ENCODE data around the gene RALBP1. TPM values are rescaled to one million over a fixed set of nuclear protein-coding genes. Genes with fewer than 3 reads are reported as not detected.

The RALBP1 gene
- total and polyA plus RNA-seq, 9 of the 15 experiments (the other 6 are each of a cell fraction or from before 2014, with no cell fraction given): 10.9 to 70.0 (median 61.3) TPM

- TF ChIP-seq, protein P1, sequence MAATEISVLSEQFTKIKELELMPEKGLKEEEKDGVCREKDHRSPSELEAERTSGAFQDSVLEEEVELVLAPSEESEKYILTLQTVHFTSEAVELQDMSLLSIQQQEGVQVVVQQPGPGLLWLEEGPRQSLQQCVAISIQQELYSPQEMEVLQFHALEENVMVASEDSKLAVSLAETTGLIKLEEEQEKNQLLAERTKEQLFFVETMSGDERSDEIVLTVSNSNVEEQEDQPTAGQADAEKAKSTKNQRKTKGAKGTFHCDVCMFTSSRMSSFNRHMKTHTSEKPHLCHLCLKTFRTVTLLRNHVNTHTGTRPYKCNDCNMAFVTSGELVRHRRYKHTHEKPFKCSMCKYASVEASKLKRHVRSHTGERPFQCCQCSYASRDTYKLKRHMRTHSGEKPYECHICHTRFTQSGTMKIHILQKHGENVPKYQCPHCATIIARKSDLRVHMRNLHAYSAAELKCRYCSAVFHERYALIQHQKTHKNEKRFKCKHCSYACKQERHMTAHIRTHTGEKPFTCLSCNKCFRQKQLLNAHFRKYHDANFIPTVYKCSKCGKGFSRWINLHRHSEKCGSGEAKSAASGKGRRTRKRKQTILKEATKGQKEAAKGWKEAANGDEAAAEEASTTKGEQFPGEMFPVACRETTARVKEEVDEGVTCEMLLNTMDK (IDR thresholded peaks at IDR 0.05; ENCODE audit: borderline replicate concordance, insufficient read depth, low read depth, low read length, poor library complexity, severe bottlenecking): no peak
- TF ChIP-seq PML (IDR thresholded peaks at IDR 0.05; ENCODE audit: low read length) (no peak), ZNF76 (CRISPR knock-in tag; IDR thresholded peaks at IDR 0.05; ENCODE audit: borderline replicate concordance) (no peak), C11orf30 (IDR thresholded peaks at IDR 0.05; ENCODE audit: low read depth) (no peak)
Measured at GRCh38 chr18:9539938-9540337, 64.6 kb downstream of the RALBP1 start (continued).

GRCh38 chr18:9542924-9543323 lies 67.6 kb downstream of the RALBP1 start:
- H3K9ac ChIP-seq (ENCODE audit: insufficient read depth in 1 of 2, low read depth in 2 of 2, low read length in 2 of 2): no peak overlapping the region
- WGBS (ENCODE audit: insufficient coverage, low coverage, missing lambda C conversion rate): 46% methylated on average over 4 of the region's 4 CpGs
- H3K36me3 ChIP-seq (ENCODE audit: control insufficient read depth, insufficient read depth, low read length): peaks cover 38% of the 10 kb centered on the region; the same call in 2 of the 3 replicates
- DNase-seq (ENCODE audit: extremely low read depth in 1 of 4, low spot score in 3 of 4) (no peak), ATAC-seq (peak; percentile 34), FAIRE-seq (no peak)
- H3K27me3 ChIP-seq (ENCODE audit: control insufficient read depth in 2 of 2, insufficient read depth in 2 of 2, low read length in 2 of 2): no peaks in the 10 kb centered on the region
- H3K4me1 ChIP-seq (replicated peaks in 1 of 2; ENCODE audit: control insufficient read depth in 2 of 2, insufficient read depth in 2 of 2, low read length in 2 of 2): peaks cover 0 to 2% of the 10 kb centered on the region in 2 experiments; a peak in 2 of 5 replicates
- ChIA-PET POLR2A (interaction anchor here (0.8 kb wide), 1 partner anchor 8 kb away, joined by 3 read pairs; no protein-coding TSS in a partner anchor), CTCF (ENCODE audit: low intra/inter-chr PET ratio) (no interaction called here)
- H3K27ac ChIP-seq (ENCODE audit: extremely low read depth, low read depth, low read length): no peak overlapping the region
- no peak overlapping the region for H2AFZ ChIP-seq (ENCODE audit: low read depth, low read length)
- H3K79me2 ChIP-seq (ENCODE audit: control insufficient read depth, insufficient read depth, low read length): no peaks in the 10 kb centered on the region
- no peaks in the 10 kb centered on the region for H3K9me1 ChIP-seq (ENCODE audit: control insufficient read depth, insufficient read depth, low read length)
- in situ Hi-C loops (cut with MboI) (no loop called here), intact Hi-C loops (cut with micrococcal nuclease) (no loop called here)
- no peak overlapping the region for H3K4me3 ChIP-seq
- BruUV-seq (replicated peaks): no TSS peak
- no peaks in the 10 kb centered on the region for H3K9me3 ChIP-seq (replicated peaks; ENCODE audit: control insufficient read depth, insufficient read depth, low read depth, low read length)
- H3K4me2 ChIP-seq (ENCODE audit: insufficient read depth, low read length): no peak overlapping the region
- H4K20me1 ChIP-seq (replicated peaks; ENCODE audit: control insufficient read depth, insufficient read depth, low read length): no peaks in the 10 kb centered on the region
- TF ChIP-seq POLR2B (IDR thresholded peaks at IDR 0.05; ENCODE audit: low read depth, partially characterized antibody) (peak; percentile 35), POLR2G (IDR thresholded peaks at IDR 0.05; ENCODE audit: low read depth, low read length) (peak; percentile 46; the same call in 1 of the 2 replicates), ELF1 (tag; IDR thresholded peaks at IDR 0.05) (no peak), SMARCA5 (IDR thresholded peaks at IDR 0.05) (no peak), ZNF740 (CRISPR knock-in tag; IDR thresholded peaks at IDR 0.05) (peak; percentile 80), ZNF740 (tag; IDR thresholded peaks at IDR 0.05) (no peak), ZNF655 (CRISPR knock-in tag; IDR thresholded peaks at IDR 0.05) (no peak)
- TF ChIP-seq, protein P2, sequence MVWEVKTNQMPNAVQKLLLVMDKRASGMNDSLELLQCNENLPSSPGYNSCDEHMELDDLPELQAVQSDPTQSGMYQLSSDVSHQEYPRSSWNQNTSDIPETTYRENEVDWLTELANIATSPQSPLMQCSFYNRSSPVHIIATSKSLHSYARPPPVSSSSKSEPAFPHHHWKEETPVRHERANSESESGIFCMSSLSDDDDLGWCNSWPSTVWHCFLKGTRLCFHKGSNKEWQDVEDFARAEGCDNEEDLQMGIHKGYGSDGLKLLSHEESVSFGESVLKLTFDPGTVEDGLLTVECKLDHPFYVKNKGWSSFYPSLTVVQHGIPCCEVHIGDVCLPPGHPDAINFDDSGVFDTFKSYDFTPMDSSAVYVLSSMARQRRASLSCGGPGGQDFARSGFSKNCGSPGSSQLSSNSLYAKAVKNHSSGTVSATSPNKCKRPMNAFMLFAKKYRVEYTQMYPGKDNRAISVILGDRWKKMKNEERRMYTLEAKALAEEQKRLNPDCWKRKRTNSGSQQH (CRISPR knock-in tag; IDR thresholded peaks at IDR 0.05): peak; percentile 40; the same call in 1 of the 2 replicates
- TF ChIP-seq, protein P3, sequence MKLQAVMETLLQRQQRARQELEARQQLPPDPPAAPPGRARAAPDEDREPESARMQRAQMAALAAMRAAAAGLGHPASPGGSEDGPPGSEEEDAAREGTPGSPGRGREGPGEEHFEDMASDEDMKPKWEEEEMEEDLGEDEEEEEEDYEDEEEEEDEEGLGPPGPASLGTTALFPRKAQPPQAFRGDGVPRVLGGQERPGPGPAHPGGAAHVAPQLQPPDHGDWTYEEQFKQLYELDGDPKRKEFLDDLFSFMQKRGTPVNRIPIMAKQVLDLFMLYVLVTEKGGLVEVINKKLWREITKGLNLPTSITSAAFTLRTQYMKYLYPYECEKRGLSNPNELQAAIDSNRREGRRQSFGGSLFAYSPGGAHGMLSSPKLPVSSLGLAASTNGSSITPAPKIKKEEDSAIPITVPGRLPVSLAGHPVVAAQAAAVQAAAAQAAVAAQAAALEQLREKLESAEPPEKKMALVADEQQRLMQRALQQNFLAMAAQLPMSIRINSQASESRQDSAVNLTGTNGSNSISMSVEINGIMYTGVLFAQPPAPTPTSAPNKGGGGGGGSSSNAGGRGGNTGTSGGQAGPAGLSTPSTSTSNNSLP (IDR thresholded peaks at IDR 0.05; ENCODE audit: borderline replicate concordance, low read depth, low read length): no peak

All from K562 (cell line).